GM18519 (cell line): ENCODE results near the gene GALNT13.

Source experiments
- ATAC-seq: cut with Tn5 transposase; IDR thresholded peaks from one replicate; pipeline ENCODE4 v1.9.1; 2021; ENCODE audit warnings: mild to moderate bottlenecking, moderate library complexity; ENCODE audit not compliant: unreplicated experiment, low FRiP score

Gene GALNT13

GRCh38 chr2:154280543-154280942 is 408.8 kb downstream of the GALNT13 start:
- no peak for ATAC-seq

DNA sequence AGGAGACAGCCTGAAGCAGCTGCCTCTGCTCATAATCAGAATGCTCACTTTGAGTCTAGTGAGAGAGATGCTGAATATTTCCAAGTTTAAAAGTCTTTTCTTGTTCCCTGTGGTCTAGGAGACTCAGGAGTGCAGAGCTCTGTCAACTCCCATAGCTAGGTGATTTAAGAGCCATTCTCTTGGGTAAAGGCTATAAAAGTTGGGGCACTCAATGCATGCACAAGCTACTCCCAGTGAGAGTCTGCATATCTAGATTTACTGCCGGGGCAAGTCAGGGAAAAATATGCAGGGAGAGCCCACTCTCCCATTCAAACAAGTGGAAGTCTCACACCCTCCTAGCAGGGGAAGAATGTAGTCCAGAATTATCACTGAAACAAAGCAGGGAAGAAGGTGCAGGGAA is 418.1 kb downstream of the GALNT13 start:
- ATAC-seq = no peak

- ATAC-seq = no peak
Observed at GRCh38 chr2:154291511-154291910, 419.8 kb downstream of the GALNT13 start.

- ATAC-seq = no peak
Observed at GRCh38 chr2:154291927-154292326, 420.2 kb downstream of the GALNT13 start.

DNA sequence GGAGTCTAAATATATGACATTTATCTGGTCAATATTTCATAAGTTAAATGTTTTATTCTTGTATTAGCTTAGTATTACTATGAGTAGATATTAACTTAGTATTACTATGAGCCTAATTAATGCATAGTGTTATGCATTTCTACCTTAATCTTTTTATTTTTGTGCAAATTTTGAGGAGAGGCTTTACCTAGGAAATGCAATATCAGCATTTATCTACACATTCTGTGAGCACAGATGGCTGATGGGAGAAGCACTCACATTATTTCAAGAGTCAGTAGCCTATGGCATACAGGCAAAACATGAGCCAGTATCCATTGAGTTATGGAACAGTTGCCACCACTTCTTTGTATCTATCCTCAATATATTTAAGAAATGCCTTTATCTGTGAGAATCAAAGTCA is 422.1 kb downstream of the GALNT13 start:
- no peak for ATAC-seq

GRCh38 chr2:154306266-154306970 is 434.7 kb downstream of the GALNT13 start:
- ATAC-seq = no peak

DNA sequence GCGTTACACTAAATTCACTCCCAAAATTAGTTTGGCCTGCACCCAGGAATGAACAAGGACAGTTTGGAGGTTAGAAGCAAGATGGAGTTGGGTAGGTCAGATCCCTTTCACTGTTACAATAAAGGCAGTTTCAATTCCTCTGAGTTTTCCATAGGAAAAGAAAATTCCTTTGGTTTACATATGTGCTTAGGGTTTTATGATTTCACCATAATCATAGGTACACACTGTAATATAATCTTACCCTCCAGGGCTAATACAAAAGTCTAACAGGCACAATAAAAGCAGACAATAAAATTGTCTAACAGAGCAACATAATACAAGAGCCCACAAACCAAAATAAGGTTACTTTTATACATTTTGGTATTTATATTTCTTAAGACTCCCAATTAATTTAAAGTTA is 435.3 kb downstream of the GALNT13 start:
- ATAC-seq = no peak

GRCh38 chr2:154324601-154325000 is 452.9 kb downstream of the GALNT13 start:
- ATAC-seq = no peak

- no peak for ATAC-seq
Observed at GRCh38 chr2:154329510-154329909, 457.8 kb downstream of the GALNT13 start.

DNA sequence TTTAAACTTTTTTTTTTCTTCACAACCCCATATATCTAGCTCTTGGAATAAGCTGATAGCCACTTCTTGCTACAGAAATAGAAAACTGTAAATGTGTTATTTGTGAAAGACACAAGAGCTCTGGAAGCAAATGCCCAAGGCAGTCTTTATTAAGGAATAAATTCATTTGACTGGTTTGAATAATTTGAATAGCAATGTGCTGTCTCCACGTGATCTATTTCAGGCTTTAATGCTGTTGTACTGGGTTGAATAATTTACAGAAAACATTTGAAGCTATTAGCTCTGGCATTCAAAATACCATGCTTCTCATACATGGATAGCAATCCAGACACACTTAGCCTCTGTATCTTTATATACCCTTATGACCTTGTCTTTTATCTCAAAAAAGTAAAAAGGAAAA is 460.1 kb downstream of the GALNT13 start:
- no peak for ATAC-seq

DNA sequence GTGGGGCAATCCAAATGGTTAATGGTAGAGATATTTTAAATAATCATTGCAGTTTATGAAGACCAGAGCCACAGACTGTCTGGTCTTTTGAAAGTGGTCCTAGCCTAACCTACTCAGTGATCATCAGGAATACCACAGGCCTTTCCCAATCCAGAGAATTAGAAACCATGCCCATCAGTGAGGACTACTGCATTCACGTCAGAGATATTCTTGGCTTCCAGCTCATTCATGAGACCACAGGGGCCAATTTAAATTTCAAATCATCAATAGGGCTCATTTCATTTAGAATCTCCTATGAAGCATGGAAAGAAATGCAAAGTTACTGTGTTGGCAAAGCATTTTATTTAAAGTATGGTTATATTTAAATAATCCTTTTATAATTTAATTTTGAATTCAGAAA is 464.5 kb downstream of the GALNT13 start:
- ATAC-seq = no peak

GRCh38 chr2:154338352-154338967 is 466.7 kb downstream of the GALNT13 start:
- no peak for ATAC-seq

DNA sequence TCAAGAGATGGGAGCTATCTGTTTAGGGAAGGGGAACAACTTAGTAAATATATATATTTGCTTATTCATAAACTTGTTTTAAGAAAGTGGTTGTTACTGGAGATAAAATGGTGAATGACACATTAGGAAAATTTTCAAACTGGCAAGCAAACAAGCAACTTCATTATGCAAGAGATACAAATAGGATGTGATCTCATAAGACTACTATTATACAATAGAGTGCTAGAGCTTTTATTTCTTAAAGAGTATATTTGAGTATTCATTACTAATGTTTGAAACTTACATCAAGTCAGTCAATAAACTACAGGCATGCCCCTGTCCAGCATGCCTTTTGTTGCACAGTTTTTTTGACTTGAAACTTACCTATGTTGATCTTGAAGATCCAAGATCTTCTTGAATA is 471.6 kb downstream of the GALNT13 start:
- ATAC-seq = no peak

- no peak for ATAC-seq
Observed at GRCh38 chr2:154350911-154351310, 479.2 kb downstream of the GALNT13 start.

- ATAC-seq = no peak
Observed at GRCh38 chr2:154361276-154361675, 489.6 kb downstream of the GALNT13 start.

DNA sequence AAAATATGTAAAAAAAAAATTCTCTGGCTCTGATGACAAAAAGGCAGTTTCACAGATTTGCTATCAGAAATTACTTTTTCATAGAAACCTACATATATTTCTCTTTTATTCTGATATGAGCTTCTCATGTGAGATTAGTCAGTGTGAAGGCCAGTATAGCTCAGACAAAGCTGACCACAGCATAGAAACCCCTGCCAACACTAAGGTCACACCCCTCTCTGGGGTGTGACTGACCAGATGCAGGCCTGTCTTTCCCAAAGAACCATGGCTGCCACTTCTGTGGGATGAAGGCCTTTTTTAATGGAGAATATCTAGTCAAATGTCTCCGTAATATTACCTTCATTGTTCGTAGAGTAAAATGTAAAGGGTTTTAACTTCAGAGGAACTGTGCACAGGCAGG is 496.4 kb downstream of the GALNT13 start:
- no peak for ATAC-seq

DNA sequence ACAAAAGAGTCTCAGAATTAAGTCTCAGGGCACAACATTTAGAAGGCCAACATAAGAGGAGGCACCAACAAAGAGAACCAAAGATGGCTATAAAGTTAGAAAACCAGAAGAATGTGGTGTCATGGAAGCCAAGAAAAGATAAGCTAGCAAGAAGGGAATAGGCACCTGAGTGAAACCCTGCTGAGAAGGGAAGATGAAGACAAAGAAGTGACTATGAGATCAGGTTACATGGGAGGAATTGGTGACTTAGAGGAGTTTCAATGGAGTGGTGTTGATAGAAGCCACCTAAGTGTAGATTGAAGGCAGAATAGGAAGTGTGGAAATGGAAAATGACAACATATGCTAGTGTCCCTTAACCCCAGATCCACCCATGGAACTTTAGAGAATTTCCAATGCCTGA is 499.2 kb downstream of the GALNT13 start:
- ATAC-seq = no peak

GRCh38 chr2:154374416-154374815 is 502.7 kb downstream of the GALNT13 start:
- no peak for ATAC-seq

DNA sequence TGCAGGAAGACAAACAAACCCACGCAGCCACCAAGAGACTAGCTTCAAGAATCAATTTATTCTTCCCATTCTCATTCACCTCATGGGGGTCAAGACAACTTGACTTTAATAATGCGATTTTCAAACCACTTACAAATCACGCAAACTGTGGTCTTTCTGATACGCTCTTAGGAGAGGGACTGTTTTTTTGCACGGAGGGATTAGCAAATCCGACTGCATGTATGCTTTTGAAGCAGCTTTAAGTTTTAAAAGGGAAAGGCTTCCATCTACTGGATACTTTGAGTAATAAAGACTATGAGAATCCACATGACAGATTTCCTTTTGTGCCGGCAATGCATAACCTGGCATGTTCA is 503.8 kb downstream of the GALNT13 start:
- peak; percentile 80 for ATAC-seq

DNA sequence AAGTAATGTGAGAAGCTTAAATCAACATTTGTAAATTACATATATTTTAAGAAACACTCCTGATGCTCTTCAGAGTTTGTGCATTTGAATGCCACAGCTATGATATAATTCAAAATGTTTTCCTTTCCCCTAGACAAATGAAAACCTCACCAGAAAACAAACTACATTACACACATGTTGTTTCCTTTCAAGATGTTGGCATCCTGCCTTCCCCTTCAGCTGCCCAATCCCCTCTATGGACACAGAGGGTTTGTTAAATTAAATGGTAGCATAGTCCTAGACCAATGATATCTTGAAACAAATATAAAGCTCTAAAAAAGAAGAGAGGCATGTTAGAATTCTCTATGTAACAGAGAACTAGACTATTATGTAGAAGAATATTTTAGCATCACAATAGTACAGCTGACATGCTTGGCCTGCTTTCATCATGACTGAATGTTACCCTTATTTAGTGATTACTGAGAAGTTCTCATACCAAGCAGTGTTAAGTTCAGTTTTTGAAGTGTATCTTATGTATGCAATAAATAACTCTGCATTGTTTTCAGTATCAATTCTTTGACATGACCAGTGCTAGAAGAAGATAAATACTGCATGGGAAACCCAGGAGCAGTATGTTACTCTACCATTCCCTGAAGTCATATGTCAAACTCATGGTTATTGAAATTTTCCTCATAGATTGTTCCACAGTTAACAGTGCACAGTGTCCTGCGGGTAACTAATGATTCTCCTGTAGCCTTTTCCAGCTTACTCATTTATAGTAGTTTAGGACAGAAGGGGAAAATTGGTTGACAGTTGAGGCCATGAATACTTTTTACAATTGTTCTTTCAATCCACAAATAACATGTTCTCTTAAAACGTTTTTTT is 510.4 kb downstream of the GALNT13 start:
- ATAC-seq = no peak

DNA sequence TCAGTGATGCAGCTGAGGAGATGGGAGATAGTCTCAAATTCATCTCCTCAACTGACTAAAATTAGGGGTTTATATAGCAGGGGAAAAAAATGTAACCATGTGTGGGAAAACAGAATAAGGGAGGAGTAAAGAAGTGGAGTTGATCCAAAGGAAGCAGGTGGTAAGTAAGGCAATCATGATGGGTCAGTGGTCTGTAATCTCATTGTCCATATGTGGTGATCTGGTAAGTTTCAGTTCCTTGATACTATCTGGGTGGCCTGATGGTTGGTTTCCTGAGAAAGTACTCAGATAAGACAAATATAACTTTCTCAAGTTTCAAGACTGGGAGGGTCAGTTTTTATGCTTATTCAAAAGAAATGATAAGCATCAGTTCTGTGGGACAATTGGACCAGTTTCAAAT is 514.5 kb downstream of the GALNT13 start:
- ATAC-seq = no peak

- ATAC-seq = no peak
Observed at GRCh38 chr2:154391051-154391450, 519.3 kb downstream of the GALNT13 start.
